HT-29 (cell line): ENCODE measurements around the gene UROD. TPM values are rescaled to one million over a fixed set of nuclear protein-coding genes. Genes with fewer than 3 reads are reported as not detected.
"Not testable (repeated sequence)": the region's sequence is repeated elsewhere in the genome, so short reads cannot be mapped to it uniquely, and the experiment has no call there.

Source experiments
- DNase-seq: peaks from one replicate; pipeline ENCODE4 v3.0.0-alpha.2; 2015; ENCODE audit warnings: low spot score
- total RNA-seq: library from RNA; depleted of rRNA; stranded (reverse); fragments of >200 nt; shearing (Covaris generic); gene quantifications from 2 replicates; pipeline ENCODE4 v1.2.3, GENCODE V29; 2014; rRNA removed

The UROD gene
- 98.8 and 105 TPM in 2 replicates for total RNA-seq

GRCh38 chr1:45011837-45012638 is at the start of gene UROD:
TSS of gene UROD (plus strand) at chr1:45012254. CDS start at chr1:45012266, 12 bp downstream.
- DNase-seq, result peak; percentile 93

- DNase-seq, result no peak
Observed at GRCh38 chr1:44962729-44963128, 49.3 kb upstream of the UROD start.

GRCh38 chr1:44964396-44964795 is 47.7 kb upstream of the UROD start:
- DNase-seq, result no peak

GRCh38 chr1:44970317-44970716 is 41.7 kb upstream of the UROD start:
- DNase-seq, result peak; percentile 28

GRCh38 chr1:44973645-44974044 is 38.4 kb upstream of the UROD start:
- DNase-seq, result no peak

- DNase-seq, result no peak
Observed at GRCh38 chr1:44976252-44976651, 35.8 kb upstream of the UROD start.

- DNase-seq, result not testable (repeated sequence)
Observed at GRCh38 chr1:44977372-44977771, 34.7 kb upstream of the UROD start.

- peak; percentile 20 for DNase-seq
Observed at GRCh38 chr1:44985747-44986359, 26.2 kb upstream of the UROD start.

- no peak for DNase-seq
Observed at GRCh38 chr1:44988531-44989156, 23.4 kb upstream of the UROD start.

GRCh38 chr1:44994309-44994898 is 17.6 kb upstream of the UROD start:
- no peak for DNase-seq

GRCh38 chr1:44995467-44996238 is 16.4 kb upstream of the UROD start:
- DNase-seq, result no peak

- no peak for DNase-seq
Observed at GRCh38 chr1:44999232-44999631, 12.8 kb upstream of the UROD start.

GRCh38 chr1:45001011-45001481 is 11.0 kb upstream of the UROD start:
- peak; percentile 19 for DNase-seq

- DNase-seq, result not testable (repeated sequence)
Observed at GRCh38 chr1:45001576-45001975, 10.5 kb upstream of the UROD start.

- no peak for DNase-seq
Observed at GRCh38 chr1:45002650-45003645, 9.1 kb upstream of the UROD start.

GRCh38 chr1:45003741-45004140 is 8.3 kb upstream of the UROD start:
- DNase-seq, result no peak

GRCh38 chr1:45004281-45004920 is 7.7 kb upstream of the UROD start:
- no peak for DNase-seq

GRCh38 chr1:45005761-45006160 is 6.3 kb upstream of the UROD start:
- no peak for DNase-seq

GRCh38 chr1:45007311-45007710 is 4.7 kb upstream of the UROD start:
- no peak for DNase-seq

- no peak for DNase-seq
Observed at GRCh38 chr1:45008076-45008475, 4.0 kb upstream of the UROD start.
